Stimulated activated CD4-positive, alpha-beta T cell treated with anti-CD3 and anti-CD28 coated beads, Interleukin-12 subunit alpha, Interleukin-12 subunit beta, amount 100 ng/mL, for 4 hours (primary cell): Measurements from ENCODE around the gene SLC39A9.

ENCODE experiments used
- DNase-seq: peaks from one replicate; pipeline ENCODE4 v3.0.0-alpha.2; 2020

SLC39A9 gene, protein sequence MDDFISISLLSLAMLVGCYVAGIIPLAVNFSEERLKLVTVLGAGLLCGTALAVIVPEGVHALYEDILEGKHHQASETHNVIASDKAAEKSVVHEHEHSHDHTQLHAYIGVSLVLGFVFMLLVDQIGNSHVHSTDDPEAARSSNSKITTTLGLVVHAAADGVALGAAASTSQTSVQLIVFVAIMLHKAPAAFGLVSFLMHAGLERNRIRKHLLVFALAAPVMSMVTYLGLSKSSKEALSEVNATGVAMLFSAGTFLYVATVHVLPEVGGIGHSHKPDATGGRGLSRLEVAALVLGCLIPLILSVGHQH

DNA sequence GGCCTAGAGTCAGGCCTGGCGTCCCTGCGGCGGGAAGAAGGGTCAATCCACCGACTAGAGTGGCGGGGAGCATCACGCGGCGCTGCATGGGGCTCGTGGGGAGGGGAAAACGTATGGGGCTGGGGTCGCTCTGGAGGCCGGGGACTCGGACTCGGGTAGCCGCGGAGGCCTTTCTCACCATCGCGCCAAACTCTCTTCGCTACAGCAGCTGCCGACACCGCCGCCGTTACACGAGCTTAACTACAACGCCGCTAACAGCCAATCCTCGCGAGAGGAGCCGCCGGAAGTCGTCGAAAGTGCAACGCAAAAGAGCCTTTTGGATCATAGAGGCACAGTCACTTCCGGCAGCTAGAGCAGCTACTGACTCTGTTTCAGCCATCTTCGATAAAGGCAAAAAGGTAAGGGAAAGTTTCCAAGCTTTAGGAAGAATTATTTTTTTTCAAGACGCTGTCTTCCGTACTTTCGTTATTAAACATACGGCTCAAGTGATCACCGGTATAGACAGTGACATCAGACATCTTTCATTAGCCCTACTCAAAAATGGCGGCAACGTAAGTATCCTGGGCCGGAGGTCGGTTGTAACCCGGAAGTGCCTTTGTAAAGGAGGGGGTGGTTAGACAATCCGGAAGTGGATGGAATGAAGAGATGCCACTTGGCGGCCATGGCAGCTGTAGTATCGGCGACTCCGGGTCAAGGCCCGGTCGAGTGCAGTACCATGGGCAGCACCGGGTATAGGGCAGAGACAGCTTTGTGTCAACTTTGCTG lies at the start of gene SLC39A9, which contains the start of gene ERH:
Gene SLC39A9, plus strand, starts transcription at position 640 of the 765 bp plus-strand sequence. CDS start 678 bp downstream, outside the sequence.
Gene ERH, minus strand, starts transcription at position 247 of the 765 bp plus-strand sequence. Its CDS starts 66 bp downstream, at position 181.
- peak; percentile 89 for DNase-seq

DNA sequence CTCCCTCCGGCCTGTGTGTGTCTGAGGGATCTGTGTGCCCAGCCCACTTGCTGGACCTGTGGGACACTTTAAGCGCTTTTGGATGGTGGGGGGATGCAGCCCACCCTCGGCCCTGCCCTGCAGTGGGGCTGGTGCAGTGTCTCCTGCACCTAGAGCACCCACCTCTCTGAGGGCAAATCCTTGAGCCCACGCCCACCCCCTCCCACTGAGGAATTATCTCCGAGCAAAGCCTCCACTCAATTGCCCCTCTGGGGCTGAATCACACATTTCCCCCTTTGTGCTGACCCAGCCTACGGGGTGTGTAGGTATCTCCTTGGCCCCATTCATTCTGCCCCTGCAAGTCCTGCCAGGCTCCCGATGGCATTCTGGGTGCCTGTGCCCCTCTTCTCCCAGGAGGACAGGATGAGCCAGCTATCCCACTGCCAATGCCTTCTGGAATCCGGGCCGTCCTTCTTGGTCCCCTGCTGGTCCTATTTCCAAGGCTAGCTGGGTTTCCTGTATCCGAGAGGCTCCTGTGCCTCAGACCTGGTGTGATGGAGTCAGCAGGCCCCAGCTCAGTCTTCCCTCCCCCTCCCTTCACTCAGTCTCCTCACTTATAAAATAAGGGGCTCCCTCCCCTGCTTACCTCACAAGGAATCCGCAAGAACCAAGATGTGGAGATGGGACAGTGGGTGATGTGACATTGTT lies 49.3 kb upstream of the SLC39A9 start:
- DNase-seq = no peak

DNA sequence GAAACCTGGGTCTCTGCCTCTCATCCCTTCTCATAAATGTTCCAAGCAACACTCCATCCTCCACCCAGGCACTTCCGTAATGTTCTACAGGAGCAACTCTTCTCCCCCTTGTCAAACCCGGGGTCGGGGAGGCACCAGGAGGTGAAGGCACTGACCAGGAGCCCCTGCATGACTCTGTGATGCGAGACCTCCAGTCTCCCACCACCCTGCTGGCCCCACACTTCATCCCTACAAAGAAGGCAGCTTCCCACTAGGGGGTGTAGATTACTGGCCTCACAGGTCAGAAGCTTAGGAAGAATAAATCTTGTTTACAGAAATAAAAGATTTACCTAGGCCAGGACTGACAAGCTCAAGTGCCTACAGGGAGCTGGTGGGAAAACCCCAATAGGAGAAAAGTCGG lies 47.6 kb upstream of the SLC39A9 start:
- DNase-seq = no peak

DNA sequence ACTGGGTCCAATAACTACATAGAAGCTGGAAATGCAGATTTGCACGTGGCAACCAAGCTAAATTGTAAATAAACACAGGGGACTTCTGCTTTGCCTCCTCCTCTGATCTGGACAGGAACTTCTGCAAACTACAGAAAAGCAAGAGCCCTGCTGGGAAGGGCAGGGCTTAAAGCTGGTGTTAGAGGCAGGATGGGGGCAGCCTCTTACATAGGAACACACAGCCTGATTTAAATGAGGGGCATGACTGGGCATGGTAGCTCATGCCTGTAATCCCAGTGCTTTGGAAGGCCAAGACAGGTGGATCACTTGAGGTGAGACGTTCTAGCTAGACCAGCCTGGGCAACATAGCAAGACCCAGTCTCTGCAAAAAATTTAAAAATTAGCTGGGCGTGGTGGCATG lies 47.1 kb upstream of the SLC39A9 start:
- DNase-seq = no peak

DNA sequence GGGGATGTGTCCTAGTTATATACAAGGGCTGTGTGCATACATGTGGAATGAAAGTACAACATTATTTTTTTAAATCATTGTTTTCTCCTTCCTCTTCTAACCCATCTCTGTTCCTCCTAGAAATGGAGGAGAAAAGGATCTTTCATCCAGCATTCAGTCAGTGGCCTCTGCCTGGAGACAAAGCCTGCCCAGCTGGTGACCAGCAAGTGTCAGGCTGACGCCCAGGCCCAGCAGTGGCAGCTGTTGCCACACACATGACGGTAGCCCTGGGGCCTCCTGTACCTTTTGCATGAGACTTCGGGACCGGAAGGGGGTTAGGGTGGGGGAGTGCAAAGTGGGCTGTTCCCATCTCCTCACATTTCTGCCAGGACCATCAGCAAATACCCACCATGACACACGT lies 46.6 kb upstream of the SLC39A9 start:
- no peak for DNase-seq

DNA sequence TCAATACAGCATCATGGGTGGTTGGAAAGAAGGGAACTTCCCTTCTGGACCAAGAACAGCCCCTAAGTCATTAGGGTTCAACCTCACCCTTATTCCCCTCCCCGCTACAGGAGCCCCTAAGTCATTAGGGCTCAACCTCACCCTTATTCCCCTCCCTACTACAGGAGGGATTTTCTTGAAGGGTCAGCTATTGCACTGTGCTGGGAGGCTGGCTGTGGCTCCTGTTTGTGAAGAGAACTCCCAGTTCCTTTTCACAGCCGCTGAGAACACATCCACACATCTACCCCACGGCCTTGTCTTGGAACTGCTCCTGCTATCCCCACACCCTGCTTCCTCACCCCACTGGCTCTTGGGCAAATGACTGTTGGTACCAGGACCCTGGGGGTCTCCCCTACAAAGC lies 45.3 kb upstream of the SLC39A9 start:
- no peak for DNase-seq

DNA sequence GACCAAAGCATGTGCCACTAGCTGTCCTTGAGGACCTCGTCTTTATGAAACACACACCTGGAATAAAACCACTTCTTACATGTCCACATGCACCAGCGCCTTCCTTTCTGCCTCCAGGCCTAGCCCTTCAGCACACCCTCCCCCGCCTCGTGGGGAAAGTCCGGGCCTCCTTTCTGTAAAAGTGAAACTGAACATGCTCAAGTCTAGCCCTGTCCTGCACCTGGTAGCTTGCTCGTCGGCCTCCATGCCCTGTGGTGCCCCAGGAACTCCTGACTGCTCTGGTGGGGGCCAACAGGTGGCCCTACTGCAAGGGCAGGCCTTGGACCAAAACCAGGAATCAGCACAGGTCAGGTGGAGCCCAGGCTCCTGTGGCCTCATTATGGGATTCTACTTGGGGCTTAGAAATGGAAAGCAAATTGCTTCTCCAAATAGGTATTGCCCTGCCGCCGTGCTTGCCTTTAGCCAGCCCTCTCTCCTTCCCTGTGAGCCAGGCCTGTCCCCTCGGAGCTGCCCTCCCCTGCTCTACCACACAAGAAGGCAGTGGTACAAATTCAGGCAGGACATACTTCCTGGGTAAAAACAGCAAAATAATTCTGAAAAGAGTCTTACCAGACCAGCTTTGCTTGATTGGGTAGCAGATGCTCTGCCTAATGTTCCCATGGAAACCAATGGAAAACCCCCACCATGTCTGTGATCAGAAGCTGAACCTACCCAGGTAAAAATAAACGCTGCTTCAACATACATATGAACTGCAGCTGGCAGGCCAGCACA lies 43.9 kb upstream of the SLC39A9 start:
- peak; percentile 57 for DNase-seq

DNA sequence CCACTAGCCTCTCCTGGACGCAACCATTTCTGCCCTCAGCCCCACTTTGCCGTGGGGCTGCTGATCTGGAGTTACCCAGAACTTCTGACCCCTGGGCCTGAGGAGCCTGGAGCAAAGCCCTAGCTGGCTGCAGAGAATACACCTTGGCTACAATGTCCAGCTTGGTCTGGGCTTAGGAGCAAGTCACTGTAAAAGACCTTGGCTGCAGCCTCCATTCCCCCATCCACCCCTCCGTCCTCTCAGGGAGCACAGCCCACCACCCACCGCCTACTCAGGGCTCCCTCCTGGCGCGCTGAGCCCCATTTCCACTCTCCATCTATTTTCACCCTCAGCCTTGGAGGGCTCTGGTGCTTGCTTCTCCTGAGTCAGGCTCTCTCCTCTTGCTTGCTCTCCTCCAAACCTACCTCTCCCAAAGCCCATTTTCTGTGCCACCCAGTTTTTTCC lies 43.3 kb upstream of the SLC39A9 start:
- DNase-seq = no peak

DNA sequence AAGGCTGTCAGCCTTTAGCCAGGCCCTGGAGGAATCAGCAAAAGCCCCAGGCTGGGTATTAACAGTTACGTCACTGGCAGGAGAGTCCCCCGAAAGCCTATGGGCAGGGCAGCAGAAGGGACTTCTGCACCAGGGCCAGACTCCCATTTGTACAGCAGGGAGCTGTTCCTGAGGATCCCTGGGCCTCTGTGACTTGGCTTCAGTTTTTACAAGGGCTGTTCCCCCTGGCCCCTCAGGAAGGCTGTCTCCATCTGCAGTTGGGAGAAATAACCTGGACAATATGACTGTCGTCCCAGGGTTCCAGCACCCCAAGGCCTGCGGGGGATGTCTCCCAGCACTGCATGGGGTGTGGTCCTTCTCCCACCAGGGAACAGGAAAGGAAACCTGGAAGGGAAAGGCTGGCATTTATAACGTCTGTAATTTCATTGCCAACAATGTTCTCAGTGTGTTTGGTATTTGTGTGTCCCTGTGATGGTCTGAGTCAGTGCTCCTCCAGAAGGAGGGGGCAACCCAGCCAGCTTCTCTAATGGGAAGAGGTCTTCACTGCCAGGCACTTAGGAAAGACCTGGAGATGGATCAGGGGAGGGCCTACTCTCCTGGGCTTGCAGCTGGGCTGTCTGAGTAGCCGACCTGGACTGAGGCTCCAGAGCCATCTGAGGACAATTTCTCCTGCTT lies 42.7 kb upstream of the SLC39A9 start:
- no peak for DNase-seq

DNA sequence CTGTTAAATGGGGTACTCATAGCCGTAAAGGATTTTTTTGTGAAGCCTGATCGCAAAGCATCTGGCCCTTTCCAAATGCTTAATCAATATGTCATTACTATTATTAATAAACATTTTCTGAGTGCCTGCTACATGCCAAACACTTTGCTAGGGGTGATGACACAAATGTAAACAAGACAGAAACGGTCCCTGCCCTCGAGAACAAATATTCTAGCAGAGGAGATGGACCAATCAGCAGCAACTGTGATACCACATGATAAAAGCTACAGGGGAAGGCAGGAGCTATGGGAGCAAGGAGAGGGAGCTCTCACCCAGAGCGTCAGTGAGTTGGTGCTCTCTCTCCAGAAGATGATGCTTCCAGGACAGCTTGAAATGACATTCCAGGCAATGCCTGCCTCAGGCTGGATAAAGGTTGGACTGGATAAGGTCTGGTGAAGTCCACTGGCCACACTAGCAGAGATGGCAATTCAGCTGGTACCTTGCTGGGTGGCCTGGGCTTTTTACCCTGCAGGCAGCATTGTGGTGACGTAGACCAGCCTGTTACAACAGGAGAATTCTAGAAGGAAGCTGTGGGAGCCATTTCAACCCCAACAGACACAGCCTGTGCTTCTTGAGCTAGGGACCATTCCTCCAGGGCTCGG lies 41.5 kb upstream of the SLC39A9 start:
- no peak for DNase-seq

DNA sequence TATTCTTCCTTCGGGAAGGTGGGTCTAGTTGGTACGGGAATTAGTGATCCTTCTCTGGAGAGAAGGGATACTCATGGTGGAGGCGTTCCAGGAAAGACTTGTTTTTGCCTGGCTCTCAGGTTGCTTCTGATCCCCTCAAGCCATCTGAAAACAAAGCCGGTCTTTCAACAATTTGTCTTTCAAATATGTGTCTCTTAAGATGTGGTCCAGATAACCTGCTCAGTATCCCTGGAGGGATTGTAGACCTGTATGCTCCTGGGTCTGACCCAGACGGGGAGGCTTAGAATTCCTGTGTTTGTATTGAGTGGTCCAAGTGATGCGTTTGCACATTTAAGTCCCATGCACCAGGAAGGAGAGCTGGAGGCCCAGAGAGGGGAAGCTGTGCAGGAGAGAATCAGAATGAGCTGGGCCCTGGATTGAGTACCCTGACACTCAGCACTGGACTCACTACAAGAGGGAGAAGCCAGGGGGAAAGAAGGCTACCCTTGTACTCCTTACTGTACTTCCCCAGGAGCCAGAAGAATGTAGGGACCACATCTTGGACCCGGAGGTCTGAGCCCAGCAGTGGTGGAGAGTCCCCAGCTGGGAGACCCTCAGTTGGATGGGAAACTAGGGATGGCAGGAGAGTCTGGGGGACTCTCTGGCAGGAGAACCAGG lies 40.8 kb upstream of the SLC39A9 start:
- DNase-seq = no peak

DNA sequence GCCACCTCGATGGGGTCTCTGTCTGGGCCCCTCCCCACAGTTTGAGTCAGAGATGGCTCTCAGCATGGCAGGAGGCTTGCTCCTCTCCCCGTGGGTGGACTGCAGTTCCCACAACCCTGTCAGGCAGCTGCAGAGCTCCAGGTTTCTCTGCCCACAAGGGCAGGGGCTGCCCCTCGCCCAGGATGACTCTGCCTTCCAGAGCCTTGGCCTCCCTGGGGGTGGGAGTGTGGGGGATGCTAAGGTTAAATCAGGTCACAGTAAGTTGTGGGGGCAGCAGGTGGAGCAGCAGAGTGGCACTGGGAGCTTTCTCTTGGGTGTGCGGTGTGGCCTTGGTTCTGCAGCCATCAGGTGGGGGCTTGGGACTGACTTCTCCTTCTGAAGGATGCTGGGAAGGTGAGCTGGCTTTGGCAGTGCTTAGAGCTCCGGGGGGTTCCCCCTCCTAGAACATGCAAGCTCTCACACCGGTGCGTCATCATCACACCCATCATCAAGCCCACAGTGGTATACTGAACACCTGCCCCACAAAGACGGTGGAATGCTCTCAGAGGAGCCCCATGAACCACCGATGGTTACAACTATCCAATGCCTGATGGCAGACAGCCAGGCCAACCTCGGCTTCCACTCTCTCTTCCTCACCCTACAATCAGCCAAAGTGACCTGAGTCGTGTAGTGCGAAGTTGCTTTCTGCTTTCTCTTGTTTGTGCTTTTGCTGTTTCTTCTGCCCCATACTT lies 40.1 kb upstream of the SLC39A9 start:
- peak; percentile 13 for DNase-seq

DNA sequence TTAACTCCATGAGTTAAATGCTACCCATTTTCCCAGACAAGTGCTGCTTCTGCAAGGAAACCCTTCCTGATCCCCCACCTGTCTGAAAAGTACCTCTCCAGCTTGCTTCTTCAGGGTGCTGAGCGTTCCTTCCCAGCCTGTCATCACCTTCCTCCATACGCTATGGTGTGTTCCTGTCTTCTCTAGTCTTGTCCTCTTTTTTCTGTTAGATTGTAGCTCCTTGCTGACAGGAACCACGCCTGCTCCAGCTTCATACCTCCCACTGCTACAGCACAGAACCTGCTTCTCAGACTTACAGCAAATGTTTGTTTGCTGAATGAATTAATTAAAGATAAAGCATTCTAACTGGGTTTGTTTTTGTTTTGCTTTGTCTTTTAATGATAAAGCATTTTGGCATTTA lies 39.5 kb upstream of the SLC39A9 start:
- no peak for DNase-seq

DNA sequence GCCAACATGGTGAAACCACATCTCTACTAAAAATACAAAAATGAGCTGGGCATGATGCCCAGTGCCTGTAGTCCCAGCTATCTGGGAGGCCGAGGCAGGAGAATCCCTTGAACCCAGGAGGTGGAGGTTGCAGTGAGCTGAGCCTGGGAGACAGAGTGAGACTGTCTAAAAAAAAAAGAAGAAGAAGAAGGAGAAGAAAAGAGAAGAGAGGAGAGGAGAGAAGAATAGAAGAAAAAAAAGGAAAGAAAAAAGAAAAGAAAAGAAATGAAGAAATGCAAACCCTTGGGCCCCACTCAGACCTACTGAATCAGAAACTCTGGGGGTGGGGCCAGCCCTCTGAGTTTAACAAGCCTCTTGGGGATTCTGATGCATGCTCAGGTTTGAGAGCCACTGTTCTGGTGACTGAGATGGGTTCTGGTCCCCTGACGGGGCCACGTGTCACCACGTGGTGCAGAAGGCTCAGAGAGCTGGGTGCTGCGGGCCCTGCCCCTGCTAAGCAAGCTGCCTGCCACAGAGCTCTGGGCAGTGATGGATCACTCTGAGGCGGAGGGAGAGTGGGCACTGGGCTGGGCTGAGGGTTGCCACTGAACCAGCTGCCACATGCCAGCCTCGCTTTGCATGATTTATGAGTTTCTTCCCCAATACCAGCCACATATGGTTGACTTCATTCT lies 37.9 kb upstream of the SLC39A9 start:
- DNase-seq = no peak

DNA sequence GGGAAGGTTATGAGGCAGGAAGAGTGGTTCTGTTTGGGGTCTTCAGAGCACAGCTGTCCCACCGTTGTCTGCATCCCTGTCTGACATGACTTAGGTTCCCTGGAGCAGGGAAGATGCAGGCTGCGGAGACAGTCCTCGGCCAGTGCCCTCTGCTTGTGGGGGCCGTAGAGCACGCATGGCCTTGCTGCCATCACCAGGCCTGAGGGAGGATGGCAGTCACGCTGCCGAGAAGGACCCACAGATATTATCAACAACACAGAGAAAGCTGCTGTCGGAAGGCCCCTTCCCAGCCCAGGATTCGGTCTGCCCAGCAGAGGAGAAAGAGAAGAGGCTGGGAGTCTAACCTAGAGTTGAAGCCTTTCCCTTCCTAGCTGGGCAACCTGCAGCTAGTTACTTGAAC lies 35.4 kb upstream of the SLC39A9 start:
- DNase-seq = no peak

DNA sequence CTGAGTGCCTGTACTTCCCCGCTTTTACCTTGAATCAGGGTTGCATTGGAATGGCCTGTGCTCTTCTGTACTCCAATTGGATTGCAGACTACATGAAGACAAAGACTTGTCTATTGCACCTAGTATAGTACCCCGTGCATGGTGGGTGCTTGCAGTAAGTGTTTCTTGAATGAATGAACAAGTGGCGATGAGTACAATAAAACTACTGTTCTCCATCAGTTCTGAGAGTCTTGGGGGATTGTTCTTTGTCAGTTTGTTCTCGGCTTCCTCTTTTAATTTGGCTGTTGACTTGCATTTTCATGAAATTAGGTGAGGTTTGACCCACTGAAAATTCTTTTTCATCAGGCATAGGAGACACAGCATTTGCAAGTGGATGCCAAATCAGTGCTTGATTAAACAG lies 34.5 kb upstream of the SLC39A9 start:
- DNase-seq = no peak

DNA sequence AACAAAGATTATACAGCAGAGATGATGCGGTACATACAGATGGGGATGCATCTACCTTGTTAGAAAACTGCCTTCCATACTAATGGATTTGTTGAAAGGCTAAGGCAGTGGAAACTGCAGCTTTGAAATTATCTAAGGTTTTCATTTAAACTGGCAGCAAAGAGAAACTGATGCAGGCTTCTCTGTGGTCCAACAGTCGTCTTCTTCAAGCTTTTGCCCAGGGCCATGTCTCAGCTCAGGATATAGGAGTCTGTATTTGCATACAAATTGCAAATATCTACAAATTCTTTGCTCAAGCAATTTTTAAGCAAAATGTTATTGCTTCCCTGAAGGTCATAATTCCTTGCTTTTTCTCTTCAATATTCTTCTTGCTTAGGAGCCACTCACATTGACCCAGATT lies 34.1 kb upstream of the SLC39A9 start:
- no peak for DNase-seq

DNA sequence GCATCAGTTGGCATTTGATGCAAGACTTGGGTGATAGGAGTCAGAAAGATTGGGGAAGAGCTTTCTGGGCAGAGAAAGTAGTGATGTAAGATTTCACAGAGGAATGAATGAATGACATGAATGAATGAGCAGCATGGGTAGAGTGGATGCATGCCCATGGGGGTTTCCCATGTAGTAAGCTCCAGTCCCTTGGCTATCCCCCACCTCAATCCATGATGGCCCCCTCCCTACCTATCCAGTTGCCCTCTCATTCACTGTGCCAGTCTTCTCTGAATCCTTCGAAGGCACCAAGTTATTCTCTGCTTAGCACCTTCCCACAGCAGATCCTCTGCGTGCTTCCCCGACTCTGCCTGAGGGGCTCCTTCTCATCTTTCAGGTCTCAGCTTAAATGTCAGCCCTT lies 32.4 kb upstream of the SLC39A9 start:
- DNase-seq = no peak

DNA sequence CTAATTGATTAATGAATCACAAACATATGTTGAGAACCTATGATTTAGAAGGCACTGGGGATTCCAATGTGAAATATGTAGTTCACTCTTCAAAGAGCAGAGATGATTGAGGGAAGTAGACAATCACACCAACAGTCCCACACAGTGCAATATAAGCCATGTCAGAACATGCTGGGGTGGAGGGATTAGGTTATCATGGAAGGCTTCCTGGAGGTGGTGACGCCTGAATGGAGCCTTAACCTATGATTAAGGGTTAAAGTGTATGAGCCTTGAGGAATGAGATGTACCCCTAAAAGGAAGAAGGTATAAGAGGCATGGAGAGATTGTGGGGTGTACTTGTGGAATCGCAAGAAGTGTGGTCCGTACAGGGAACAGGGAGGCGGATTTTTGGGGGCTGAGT lies 31.7 kb upstream of the SLC39A9 start:
- DNase-seq = no peak

DNA sequence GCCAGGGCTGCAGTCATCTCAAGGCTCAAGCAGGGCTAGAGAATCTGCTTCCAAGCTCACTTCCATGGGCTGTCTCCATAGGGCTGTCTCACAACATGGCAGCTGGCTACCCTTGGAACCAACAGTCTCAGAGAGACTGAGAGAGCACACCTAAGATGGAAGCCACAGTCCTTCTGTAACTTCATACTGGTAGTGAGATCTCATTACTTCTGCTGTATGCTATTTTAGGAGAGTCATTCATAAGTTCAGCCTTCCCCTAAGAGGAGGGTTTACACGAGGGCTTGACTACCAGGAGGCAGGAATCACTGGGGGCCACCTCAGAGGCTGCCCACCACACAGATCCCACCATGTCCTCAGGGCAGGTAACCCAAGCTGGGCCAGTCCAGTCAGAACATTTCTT lies 30.1 kb upstream of the SLC39A9 start:
- no peak for DNase-seq
